ENCODE data around the gene NANP. TPM values are rescaled to one million over a fixed set of nuclear protein-coding genes. Genes with fewer than 3 reads are reported as not detected.

NANP gene
- total and polyA plus RNA-seq, 2 of the 13 experiments (the other 11 are each of a cell fraction or from before 2014, with no cell fraction given), result 8.9 to 21.5 TPM

GRCh38 chr20:25623736-25624499 is at the start of gene NANP (continued):
- peak; percentile 91 for TF ChIP-seq KIAA2018 (CRISPR knock-in tag; IDR thresholded peaks at IDR 0.05; ENCODE audit: borderline replicate concordance)
- 0 out of 2 replicates have a peak, but pooled peaks have one; percentile 58 for TF ChIP-seq SP1 (IDR thresholded peaks at IDR 0.05)
- TF ChIP-seq SP1 (CRISPR knock-in tag; IDR thresholded peaks at IDR 0.05), result peak; percentile 45
- peak; percentile 99 for TF ChIP-seq NCOA1 (CRISPR knock-in tag; IDR thresholded peaks at IDR 0.05)
- TF ChIP-seq MXD4 (CRISPR knock-in tag; IDR thresholded peaks at IDR 0.05), result peak; percentile 95
- peak; percentile 66; the same call in 1 of the 2 replicates for TF ChIP-seq ZBTB8A (CRISPR knock-in tag; IDR thresholded peaks at IDR 0.05; ENCODE audit: borderline replicate concordance, low read depth)
- TF ChIP-seq RBM22 (optimal IDR thresholded peaks at IDR 0.05; ENCODE audit: low read length), result peak; percentile 78
- TF ChIP-seq, protein P1, sequence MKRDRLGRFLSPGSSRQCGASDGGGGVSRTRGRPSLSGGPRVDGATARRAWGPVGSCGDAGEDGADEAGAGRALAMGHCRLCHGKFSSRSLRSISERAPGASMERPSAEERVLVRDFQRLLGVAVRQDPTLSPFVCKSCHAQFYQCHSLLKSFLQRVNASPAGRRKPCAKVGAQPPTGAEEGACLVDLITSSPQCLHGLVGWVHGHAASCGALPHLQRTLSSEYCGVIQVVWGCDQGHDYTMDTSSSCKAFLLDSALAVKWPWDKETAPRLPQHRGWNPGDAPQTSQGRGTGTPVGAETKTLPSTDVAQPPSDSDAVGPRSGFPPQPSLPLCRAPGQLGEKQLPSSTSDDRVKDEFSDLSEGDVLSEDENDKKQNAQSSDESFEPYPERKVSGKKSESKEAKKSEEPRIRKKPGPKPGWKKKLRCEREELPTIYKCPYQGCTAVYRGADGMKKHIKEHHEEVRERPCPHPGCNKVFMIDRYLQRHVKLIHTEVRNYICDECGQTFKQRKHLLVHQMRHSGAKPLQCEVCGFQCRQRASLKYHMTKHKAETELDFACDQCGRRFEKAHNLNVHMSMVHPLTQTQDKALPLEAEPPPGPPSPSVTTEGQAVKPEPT (CRISPR knock-in tag; IDR thresholded peaks at IDR 0.05; ENCODE audit: low read depth), result peak; percentile 95
- peak; percentile 98 for TF ChIP-seq CHD2 (IDR thresholded peaks at IDR 0.05; ENCODE audit: low read depth, low read length)
- peak; percentile 23; the same call in 1 of the 2 replicates for TF ChIP-seq JDP2 (CRISPR knock-in tag; IDR thresholded peaks at IDR 0.05; ENCODE audit: borderline replicate concordance)
- TF ChIP-seq CENPBD1 (CRISPR knock-in tag; IDR thresholded peaks at IDR 0.05; ENCODE audit: borderline replicate concordance, low read depth), result 0 out of 2 replicates have a peak, but pooled peaks have one; percentile 20
- peak; percentile 97; the same call in 1 of the 2 replicates for TF ChIP-seq SP140L (CRISPR knock-in tag; IDR thresholded peaks at IDR 0.05; ENCODE audit: borderline replicate concordance)
- TF ChIP-seq MED8 (CRISPR knock-in tag; IDR thresholded peaks at IDR 0.05; ENCODE audit: insufficient replicate concordance), result peak; percentile 57
- peak; percentile 27; the same call in 1 of the 2 replicates for TF ChIP-seq ZBTB49 (CRISPR knock-in tag; IDR thresholded peaks at IDR 0.05; ENCODE audit: borderline replicate concordance)
- TF ChIP-seq ZFY (CRISPR knock-in tag; IDR thresholded peaks at IDR 0.05), result peak; percentile 96
- TF ChIP-seq CHD4 (IDR thresholded peaks at IDR 0.05; ENCODE audit: borderline replicate concordance, low read length), result no peak

Measured in HepG2 (cell line).